Adipocyte (in vitro differentiated cells): ENCODE results near the gene ILKAP.

Experiments used
- DNase-seq: peaks from one replicate; pipeline ENCODE4 v3.0.0-alpha.2; 2015; ENCODE audit warnings: low read depth
- H3K27me3 ChIP-seq: replicated peaks from 2 replicates; pipeline ENCODE4 v1.7.0; 2013; ENCODE audit warnings: mild to moderate bottlenecking, low read length, moderate library complexity; ENCODE audit not compliant: control insufficient read depth, insufficient read depth
- H3K36me3 ChIP-seq: 2 replicates; pipeline ENCODE4 v1.7.0; 2013; ENCODE audit warnings: low read length, mild to moderate bottlenecking, moderate library complexity; ENCODE audit not compliant: control insufficient read depth, insufficient read depth, severe bottlenecking
- H3K4me1 ChIP-seq: 2 replicates; pipeline ENCODE4 v1.7.0; 2013; ENCODE audit warnings: mild to moderate bottlenecking, low read length, moderate library complexity; ENCODE audit not compliant: control insufficient read depth, insufficient read depth
- H3K4me3 ChIP-seq: 2 replicates; pipeline ENCODE4 v1.7.0; 2013; ENCODE audit warnings: mild to moderate bottlenecking, low read length, moderate library complexity
- H3K9ac ChIP-seq: 2 replicates; pipeline ENCODE4 v1.7.0; 2013; ENCODE audit warnings: mild to moderate bottlenecking, low read length, moderate library complexity
- H3K9me3 ChIP-seq: 2 replicates; pipeline ENCODE4 v1.7.0; 2013; ENCODE audit warnings: mild to moderate bottlenecking, low read length, moderate library complexity; ENCODE audit not compliant: control insufficient read depth

ILKAP gene

GRCh38 chr2:238241970-238242369, 38.5 kb upstream of the ILKAP start:
- Histone ChIP-seq H3K36me3 (peaks cover 2% of the 10 kb centered on the region), H3K9ac (no peak overlapping the region), H3K9me3 (no peaks in the 10 kb centered on the region), H3K4me3 (no peak overlapping the region), H3K27me3 (peaks cover 19% of the 10 kb centered on the region), H3K4me1 (peaks cover 22% of the 10 kb centered on the region)
- peak; percentile 33 for DNase-seq

GRCh38 chr2:238240757-238241711, 37.5 kb upstream of the ILKAP start:
- H3K9ac ChIP-seq, result no peak overlapping the region
- peaks cover 19% of the 10 kb centered on the region for H3K4me1 ChIP-seq
- peak; percentile 72 for DNase-seq
- H3K36me3 ChIP-seq, result peaks cover 2% of the 10 kb centered on the region
- peaks cover 28% of the 10 kb centered on the region for H3K27me3 ChIP-seq
- no peaks in the 10 kb centered on the region for H3K9me3 ChIP-seq
- no peak overlapping the region for H3K4me3 ChIP-seq

- Histone ChIP-seq H3K9me3 (no peaks in the 10 kb centered on the region), H3K4me3 (peak within 1 kb of the TSS; percentile 75), H3K27me3 (peaks cover 34% of the 10 kb centered on the region), H3K36me3 (no peaks in the 10 kb centered on the region), H3K9ac (no peak within 1 kb of the TSS), H3K4me1 (peaks cover 19% of the 10 kb centered on the region)
- peak; percentile 97 for DNase-seq
Measured at GRCh38 chr2:238239863-238240756, 36.6 kb upstream of the ILKAP start, which contains the start of gene HES6. Gene HES6 (minus strand): TSS chr2:238240038. CDS start chr2:238239905, 133 bp downstream.

- Histone ChIP-seq H3K4me3 (peak overlapping the region; percentile 75), H3K27me3 (peaks cover 34% of the 10 kb centered on the region), H3K9me3 (no peaks in the 10 kb centered on the region), H3K9ac (no peak overlapping the region), H3K4me1 (peaks cover 19% of the 10 kb centered on the region), H3K36me3 (no peaks in the 10 kb centered on the region)
- peak; percentile 49 for DNase-seq
Measured at GRCh38 chr2:238239543-238239862, 36.0 kb upstream of the ILKAP start.

GRCh38 chr2:238238766-238239542, 35.5 kb upstream of the ILKAP start:
- no peak for DNase-seq
- Histone ChIP-seq H3K27me3 (peaks cover 34% of the 10 kb centered on the region), H3K4me1 (peaks cover 19% of the 10 kb centered on the region), H3K9ac (no peak overlapping the region), H3K4me3 (no peak overlapping the region), H3K9me3 (no peaks in the 10 kb centered on the region), H3K36me3 (no peaks in the 10 kb centered on the region)

GRCh38 chr2:238238311-238238765, 34.8 kb upstream of the ILKAP start:
- peaks cover 18% of the 10 kb centered on the region for H3K4me1 ChIP-seq
- no peak overlapping the region for H3K9ac ChIP-seq
- H3K36me3 ChIP-seq, result no peaks in the 10 kb centered on the region
- DNase-seq, result no peak
- no peaks in the 10 kb centered on the region for H3K9me3 ChIP-seq
- no peak overlapping the region for H3K4me3 ChIP-seq
- peaks cover 34% of the 10 kb centered on the region for H3K27me3 ChIP-seq

GRCh38 chr2:238237431-238238135, 34.1 kb upstream of the ILKAP start:
- no peak overlapping the region for H3K4me3 ChIP-seq
- H3K4me1 ChIP-seq, result peaks cover 10% of the 10 kb centered on the region
- H3K9ac ChIP-seq, result no peak overlapping the region
- no peaks in the 10 kb centered on the region for H3K9me3 ChIP-seq
- peaks cover 34% of the 10 kb centered on the region for H3K27me3 ChIP-seq
- no peaks in the 10 kb centered on the region for H3K36me3 ChIP-seq
- no peak for DNase-seq

GRCh38 chr2:238236571-238236970, 33.1 kb upstream of the ILKAP start:
- H3K36me3 ChIP-seq, result no peaks in the 10 kb centered on the region
- H3K9me3 ChIP-seq, result no peaks in the 10 kb centered on the region
- no peak for DNase-seq
- no peak overlapping the region for H3K9ac ChIP-seq
- H3K27me3 ChIP-seq, result peaks cover 34% of the 10 kb centered on the region
- no peak overlapping the region for H3K4me3 ChIP-seq
- no peaks in the 10 kb centered on the region for H3K4me1 ChIP-seq

- no peaks in the 10 kb centered on the region for H3K36me3 ChIP-seq
- no peaks in the 10 kb centered on the region for H3K4me1 ChIP-seq
- no peak overlapping the region for H3K9ac ChIP-seq
- H3K27me3 ChIP-seq, result peaks cover 34% of the 10 kb centered on the region
- no peak overlapping the region for H3K4me3 ChIP-seq
- DNase-seq, result no peak
- no peaks in the 10 kb centered on the region for H3K9me3 ChIP-seq
Measured at GRCh38 chr2:238235856-238236255, 32.4 kb upstream of the ILKAP start.

- peak; percentile 30 for DNase-seq
- peaks cover 34% of the 10 kb centered on the region for H3K27me3 ChIP-seq
Measured at GRCh38 chr2:238235331-238235732, 31.8 kb upstream of the ILKAP start.

More at GRCh38 chr2:238235331-238235732, 31.8 kb upstream of the ILKAP start:
- Histone ChIP-seq H3K9ac (no peak overlapping the region), H3K4me1 (no peaks in the 10 kb centered on the region), H3K36me3 (no peaks in the 10 kb centered on the region), H3K4me3 (no peak overlapping the region), H3K9me3 (no peaks in the 10 kb centered on the region)
